ENCODE data around the gene PTPRN2.

Gene PTPRN2

DNA sequence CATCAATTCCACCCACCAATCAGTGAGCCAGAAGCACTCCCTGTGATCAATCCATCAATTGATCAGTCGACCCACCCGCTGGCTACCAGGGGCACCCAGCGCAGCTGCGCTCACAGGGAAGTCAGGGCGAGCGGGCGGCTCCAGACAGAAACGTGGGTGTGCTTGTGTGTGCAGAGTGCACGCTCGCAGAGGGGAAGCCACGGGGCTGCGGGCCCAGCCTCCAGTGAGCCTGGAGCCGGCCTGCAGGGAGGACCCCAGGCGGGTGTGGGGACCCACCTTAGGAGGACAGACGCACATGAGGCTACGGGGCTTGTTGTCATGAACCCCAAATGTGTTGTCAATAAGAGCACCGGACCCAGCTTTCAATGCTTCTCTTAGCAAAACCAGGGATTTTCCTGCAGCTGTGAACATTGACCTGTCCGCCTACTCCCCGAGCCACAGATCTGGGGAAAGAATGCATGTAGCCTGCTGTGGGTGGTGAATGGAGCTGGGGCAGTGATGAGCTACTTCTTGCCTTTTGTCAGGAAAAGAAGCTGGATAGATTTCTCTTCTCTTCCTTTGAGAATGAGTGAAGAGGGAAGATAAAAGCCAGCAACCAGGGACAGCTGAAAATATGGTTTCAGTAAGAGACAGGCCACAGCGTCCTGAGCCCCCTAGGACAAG lies 753.0 kb downstream of the PTPRN2 start:
- no peak for ATAC-seq (replicated peaks; ENCODE audit: extremely low read depth, poor library complexity, severe bottlenecking)
- Mint-ChIP-seq H3K4me1 (no peaks in the 10 kb centered on the region), H3K36me3 (ENCODE audit: insufficient read depth) (peaks cover 2% of the 10 kb centered on the region), H3K27ac (ENCODE audit: low read depth) (no peak overlapping the region), H3K27me3 (no peaks in the 10 kb centered on the region), H3K9me3 (no peaks in the 10 kb centered on the region), H3K4me3 (no peak overlapping the region)
- no peak for DNase-seq (ENCODE audit: low spot score in 2 of 2)

DNA sequence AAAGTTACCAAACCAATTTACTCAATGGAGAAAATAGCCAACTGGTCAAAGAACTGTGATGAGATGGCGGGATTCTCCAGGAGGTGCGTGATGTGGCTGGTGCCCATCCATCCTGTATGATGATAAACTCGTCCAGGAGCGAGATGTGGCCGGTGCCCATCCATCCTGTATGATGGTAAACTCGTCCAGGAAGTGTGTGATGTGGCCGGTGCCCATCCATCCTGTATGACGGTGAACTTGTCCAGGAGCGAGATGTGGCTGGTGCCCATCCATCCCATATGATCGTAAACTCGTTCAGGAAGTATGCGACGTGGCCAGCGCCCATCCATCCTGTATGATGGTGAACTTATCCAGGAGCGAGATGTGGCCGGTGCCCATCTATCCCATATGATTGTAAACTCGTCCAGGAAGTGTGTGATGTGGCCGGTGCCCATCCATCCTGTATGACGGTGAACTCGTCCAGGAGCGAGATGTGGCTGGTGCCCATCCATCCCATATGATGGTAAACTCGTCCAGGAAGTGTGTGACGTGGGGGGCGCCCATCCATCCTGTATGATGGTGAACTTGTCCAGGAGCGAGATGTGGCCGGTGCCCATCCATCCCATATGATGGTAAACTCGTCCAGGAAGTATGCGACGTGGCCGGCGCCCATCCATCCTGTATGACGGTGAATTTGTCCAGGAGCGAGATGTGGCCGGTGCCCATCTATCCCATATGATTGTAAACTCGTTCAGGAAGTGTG lies 754.6 kb downstream of the PTPRN2 start:
- no peaks in the 10 kb centered on the region for H3K9me3 Mint-ChIP-seq
- no peaks in the 10 kb centered on the region for H3K27me3 Mint-ChIP-seq
- no peak for DNase-seq (ENCODE audit: low spot score in 2 of 2)
- no peaks in the 10 kb centered on the region for H3K4me1 Mint-ChIP-seq
- peaks cover 2% of the 10 kb centered on the region for H3K36me3 Mint-ChIP-seq (ENCODE audit: insufficient read depth)
- H3K4me3 Mint-ChIP-seq: no peak overlapping the region
- ATAC-seq (replicated peaks; ENCODE audit: extremely low read depth, poor library complexity, severe bottlenecking): no peak
- H3K27ac Mint-ChIP-seq (ENCODE audit: low read depth): no peak overlapping the region

DNA sequence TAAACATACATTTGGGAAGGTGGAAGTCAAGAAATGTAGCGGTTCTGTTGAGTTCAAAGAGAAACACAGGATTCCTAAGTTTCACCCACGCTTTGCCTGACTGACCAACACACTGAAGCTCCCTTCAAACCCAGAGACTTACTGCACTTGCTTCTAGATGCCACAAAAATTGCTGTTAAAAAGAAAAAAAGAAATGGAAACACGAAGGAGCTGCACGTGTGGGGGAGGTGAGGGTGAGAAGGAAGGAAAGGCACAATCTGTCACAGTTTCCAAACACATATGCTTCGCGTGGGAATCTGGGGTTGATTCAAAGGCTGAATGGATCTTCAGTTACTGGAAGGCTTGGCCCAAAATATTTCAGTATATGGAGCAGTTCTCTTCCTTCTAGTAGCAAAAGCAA lies 755.2 kb downstream of the PTPRN2 start:
- ATAC-seq (replicated peaks; ENCODE audit: extremely low read depth, poor library complexity, severe bottlenecking) (no peak), DNase-seq (ENCODE audit: low spot score in 2 of 2) (no peak)
- Mint-ChIP-seq H3K36me3 (ENCODE audit: insufficient read depth) (peaks cover 2% of the 10 kb centered on the region), H3K4me1 (no peaks in the 10 kb centered on the region), H3K27me3 (no peaks in the 10 kb centered on the region), H3K27ac (ENCODE audit: low read depth) (no peak overlapping the region), H3K4me3 (no peak overlapping the region), H3K9me3 (no peaks in the 10 kb centered on the region)

DNA sequence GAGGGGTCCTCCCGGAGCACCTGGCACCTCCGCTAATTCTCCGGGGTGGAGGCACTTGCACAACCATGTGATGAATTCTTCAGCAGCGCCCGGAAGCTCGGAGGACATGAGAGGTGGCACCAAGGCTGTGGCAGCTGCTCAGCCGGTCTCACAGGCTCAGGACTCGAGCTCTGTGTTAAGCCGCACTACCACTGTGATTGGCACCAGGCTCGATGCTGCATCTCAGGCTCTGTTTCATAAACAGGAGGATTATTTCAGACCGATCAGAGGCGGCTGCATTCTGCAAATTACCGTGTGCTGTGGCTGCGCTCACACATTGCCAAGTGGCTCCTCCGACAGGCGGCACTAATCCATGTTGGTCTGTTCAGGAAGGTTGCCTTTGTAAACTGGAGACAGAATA lies 755.6 kb downstream of the PTPRN2 start:
- Mint-ChIP-seq H3K9me3 (no peaks in the 10 kb centered on the region), H3K27me3 (no peaks in the 10 kb centered on the region), H3K27ac (ENCODE audit: low read depth) (no peak overlapping the region), H3K36me3 (ENCODE audit: insufficient read depth) (peaks cover 2% of the 10 kb centered on the region), H3K4me1 (no peaks in the 10 kb centered on the region), H3K4me3 (no peak overlapping the region)
- DNase-seq (ENCODE audit: low spot score in 2 of 2) (no peak), ATAC-seq (replicated peaks; ENCODE audit: extremely low read depth, poor library complexity, severe bottlenecking) (no peak)

DNA sequence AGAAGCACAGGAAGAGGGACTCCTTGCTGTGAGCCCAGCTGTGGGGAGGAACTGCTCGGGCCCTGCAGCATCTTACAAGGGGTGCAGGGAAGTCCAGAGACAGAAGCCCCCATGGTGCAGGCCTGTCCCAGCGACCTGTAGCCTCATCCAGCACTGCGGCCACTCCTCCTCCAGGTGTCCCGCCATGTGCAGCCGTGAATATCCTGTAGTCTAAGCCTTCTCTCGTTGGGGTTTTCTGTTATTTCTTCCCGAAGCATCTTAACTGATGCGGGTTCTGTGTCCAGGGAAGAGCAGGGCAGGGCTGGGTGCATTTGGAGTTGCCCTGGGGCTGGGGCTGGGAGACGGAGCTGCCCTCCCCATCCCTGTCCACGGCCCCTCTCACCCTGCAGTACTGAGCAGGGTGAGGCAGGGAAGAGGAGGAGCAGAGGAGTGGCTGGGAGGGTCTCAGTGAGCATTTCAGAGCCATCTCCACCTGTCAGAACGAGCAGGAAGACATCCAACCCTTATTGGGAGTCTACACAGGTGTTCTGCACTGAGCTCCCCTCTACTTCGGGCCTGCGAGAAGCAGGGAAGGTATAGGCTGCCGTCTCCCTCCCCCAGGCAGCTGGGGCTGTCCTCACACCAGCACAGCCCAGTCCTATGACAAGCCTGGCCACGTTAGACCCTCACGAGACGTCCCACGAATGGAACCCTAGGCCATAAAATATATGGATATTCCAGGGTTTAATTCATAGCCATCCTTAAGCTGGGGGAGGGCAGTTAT lies 756.3 kb downstream of the PTPRN2 start:
- Mint-ChIP-seq H3K4me1 (no peaks in the 10 kb centered on the region), H3K27me3 (no peaks in the 10 kb centered on the region), H3K9me3 (no peaks in the 10 kb centered on the region), H3K36me3 (ENCODE audit: insufficient read depth) (peaks cover 2% of the 10 kb centered on the region), H3K27ac (ENCODE audit: low read depth) (no peak overlapping the region), H3K4me3 (no peak overlapping the region)
- no peak for ATAC-seq (replicated peaks; ENCODE audit: extremely low read depth, poor library complexity, severe bottlenecking)
- DNase-seq (ENCODE audit: low spot score in 2 of 2): no peak

DNA sequence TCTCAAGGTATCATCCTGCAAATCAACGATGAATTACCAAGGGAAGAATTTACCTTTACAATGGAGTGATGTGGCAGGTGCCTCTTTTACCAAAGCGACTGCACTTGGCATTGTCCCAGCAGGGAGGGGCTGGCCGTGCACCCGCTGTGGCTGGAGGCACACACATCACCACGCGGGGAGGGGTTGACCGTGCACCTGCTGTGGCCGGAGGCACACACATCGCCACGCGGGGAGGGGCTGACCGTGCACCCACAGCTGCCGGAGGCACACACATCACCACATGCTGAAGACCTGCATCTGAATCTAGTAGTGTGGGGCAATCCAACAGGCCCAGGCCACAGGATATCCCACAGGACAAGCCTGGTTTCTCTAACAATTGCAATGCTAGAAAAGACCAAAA lies 757.3 kb downstream of the PTPRN2 start:
- no peak for ATAC-seq (replicated peaks; ENCODE audit: extremely low read depth, poor library complexity, severe bottlenecking)
- no peak overlapping the region for H3K27ac Mint-ChIP-seq (ENCODE audit: low read depth)
- H3K4me3 Mint-ChIP-seq: no peak overlapping the region
- H3K9me3 Mint-ChIP-seq: no peaks in the 10 kb centered on the region
- no peaks in the 10 kb centered on the region for H3K27me3 Mint-ChIP-seq
- no peak for DNase-seq (ENCODE audit: low spot score in 2 of 2)
- peaks cover 2% of the 10 kb centered on the region for H3K36me3 Mint-ChIP-seq (ENCODE audit: insufficient read depth)
- H3K4me1 Mint-ChIP-seq: no peaks in the 10 kb centered on the region

DNA sequence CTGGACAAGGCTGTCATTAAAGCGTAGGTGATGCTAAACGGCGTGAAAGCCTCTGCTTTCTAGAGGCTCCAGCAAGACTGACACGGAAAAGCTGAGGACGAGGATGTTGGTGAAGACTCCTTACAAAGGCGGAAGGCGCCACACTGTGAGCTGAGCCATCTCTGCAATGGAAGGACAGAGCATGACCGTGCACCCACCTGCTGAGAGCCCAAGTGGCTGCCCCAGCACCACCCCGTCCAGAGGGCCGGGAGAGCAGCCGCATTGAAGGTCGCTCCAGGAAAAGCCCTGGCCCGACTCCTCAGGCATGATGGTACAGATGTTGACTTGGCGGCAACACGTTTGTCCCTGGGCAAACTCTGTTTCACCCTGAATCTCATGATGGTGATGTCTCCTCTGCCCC lies 758.1 kb downstream of the PTPRN2 start:
- DNase-seq (ENCODE audit: low spot score in 2 of 2): no peak
- no peak for ATAC-seq (replicated peaks; ENCODE audit: extremely low read depth, poor library complexity, severe bottlenecking)
- Mint-ChIP-seq H3K36me3 (ENCODE audit: insufficient read depth) (peaks cover 2% of the 10 kb centered on the region), H3K4me1 (no peaks in the 10 kb centered on the region), H3K27ac (ENCODE audit: low read depth) (no peak overlapping the region), H3K9me3 (no peaks in the 10 kb centered on the region), H3K4me3 (no peak overlapping the region), H3K27me3 (no peaks in the 10 kb centered on the region)

DNA sequence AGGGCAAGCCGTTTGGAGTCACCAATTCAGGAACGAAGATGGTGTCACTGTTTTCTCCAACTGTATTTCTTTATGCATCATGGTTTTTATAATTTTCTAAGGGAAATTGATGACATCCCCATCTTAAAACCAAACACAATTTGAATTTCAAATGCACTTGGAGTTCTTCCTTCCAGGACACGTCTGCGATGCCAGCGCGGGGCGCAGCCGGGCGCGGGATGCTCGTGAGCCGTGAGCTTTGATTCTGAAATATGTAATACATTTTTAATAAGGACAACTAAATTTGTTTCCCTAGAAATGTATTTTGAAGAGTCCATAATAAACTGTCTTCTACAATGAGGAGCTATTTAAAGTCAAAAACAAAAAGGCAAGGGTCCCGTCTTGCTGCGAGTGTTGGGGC lies 758.7 kb downstream of the PTPRN2 start:
- no peaks in the 10 kb centered on the region for H3K27me3 Mint-ChIP-seq
- no peaks in the 10 kb centered on the region for H3K9me3 Mint-ChIP-seq
- H3K4me1 Mint-ChIP-seq: no peaks in the 10 kb centered on the region
- H3K27ac Mint-ChIP-seq (ENCODE audit: low read depth): no peak overlapping the region
- H3K4me3 Mint-ChIP-seq: no peak overlapping the region
- ATAC-seq (replicated peaks; ENCODE audit: extremely low read depth, poor library complexity, severe bottlenecking): no peak
- no peak for DNase-seq (ENCODE audit: low spot score in 2 of 2)
- peaks cover 2% of the 10 kb centered on the region for H3K36me3 Mint-ChIP-seq (ENCODE audit: insufficient read depth)

DNA sequence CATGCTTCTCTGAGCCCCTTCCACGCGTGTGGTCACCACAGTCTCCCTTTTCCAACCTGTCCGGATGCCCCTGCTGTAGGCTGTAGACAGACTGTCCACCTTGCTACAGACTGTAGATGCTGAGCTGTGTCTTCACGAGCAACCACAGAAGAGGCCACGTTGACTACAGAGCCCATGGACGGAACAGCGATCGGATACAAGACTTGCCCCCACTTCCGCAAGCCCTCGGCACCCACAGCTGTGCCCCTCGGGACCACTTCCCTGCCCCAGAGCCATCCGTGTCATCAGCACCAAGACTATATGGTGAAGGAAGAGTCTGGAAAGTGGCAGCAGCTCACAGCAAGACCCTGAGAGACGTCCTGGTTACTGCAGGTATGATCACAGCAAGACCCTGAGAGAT lies 759.4 kb downstream of the PTPRN2 start:
- H3K27ac Mint-ChIP-seq (ENCODE audit: low read depth): no peak overlapping the region
- no peak overlapping the region for H3K4me3 Mint-ChIP-seq
- H3K36me3 Mint-ChIP-seq (ENCODE audit: insufficient read depth): peaks cover 2% of the 10 kb centered on the region
- H3K9me3 Mint-ChIP-seq: no peaks in the 10 kb centered on the region
- ATAC-seq (replicated peaks; ENCODE audit: extremely low read depth, poor library complexity, severe bottlenecking) (no peak), DNase-seq (ENCODE audit: low spot score in 2 of 2) (no peak)
- no peaks in the 10 kb centered on the region for H3K27me3 Mint-ChIP-seq
- H3K4me1 Mint-ChIP-seq: no peaks in the 10 kb centered on the region

DNA sequence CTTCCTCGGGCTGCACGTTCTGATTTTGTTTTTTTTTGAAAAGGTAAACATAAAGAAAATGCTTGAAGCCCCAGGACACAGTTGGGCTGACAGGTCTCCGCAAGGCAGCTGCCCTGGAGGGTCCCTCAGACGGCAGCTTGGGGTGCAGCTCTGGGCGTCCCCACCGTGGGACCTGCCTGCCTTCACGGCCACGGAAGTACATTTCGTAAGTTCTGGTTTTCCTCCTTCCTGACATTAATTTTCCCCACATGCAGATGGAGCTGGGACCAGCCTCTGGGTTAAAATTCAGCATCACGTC lies 759.8 kb downstream of the PTPRN2 start:
- no peak overlapping the region for H3K4me3 Mint-ChIP-seq
- peaks cover 2% of the 10 kb centered on the region for H3K36me3 Mint-ChIP-seq (ENCODE audit: insufficient read depth)
- H3K27ac Mint-ChIP-seq (ENCODE audit: low read depth): no peak overlapping the region

DNA sequence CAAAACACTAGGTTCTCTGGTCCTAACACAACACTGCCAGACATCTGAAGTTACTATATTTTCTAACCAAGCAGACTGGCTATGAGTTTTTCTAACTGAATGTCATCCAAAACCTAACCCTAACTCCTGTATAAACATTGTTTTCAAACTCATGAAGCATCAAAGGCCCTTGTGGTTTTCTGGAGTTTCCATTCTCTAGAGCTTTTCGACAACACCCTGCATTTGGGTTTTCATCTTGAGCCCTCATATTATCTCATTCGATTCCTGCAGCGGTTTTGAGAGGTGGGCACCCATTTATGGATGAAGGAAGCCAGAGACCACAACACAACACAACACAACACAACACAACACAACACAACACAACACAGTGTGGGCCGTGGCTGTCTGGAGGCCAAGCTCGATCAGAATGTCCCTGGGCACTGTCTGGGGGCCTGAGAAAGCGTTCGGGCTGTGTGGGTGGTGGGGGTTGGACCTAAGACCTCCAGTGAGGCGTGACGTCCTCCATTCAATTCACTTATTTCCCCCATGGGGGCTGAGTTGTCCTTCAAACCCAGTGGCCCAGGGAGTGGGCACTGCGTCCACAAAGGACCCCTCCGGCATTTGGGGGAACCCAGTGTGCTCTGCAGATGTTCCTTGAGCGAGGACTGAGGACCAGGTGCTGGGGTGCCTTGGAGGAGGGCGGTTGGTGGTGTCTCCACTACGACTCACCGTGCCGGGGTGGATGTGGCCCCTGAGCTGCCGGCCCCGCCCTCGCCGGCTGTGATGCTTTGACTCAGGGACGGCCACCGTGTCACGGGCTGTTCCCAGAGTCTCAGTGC lies 760.4 kb downstream of the PTPRN2 start:
- Mint-ChIP-seq H3K9me3 (no peaks in the 10 kb centered on the region), H3K4me1 (no peaks in the 10 kb centered on the region), H3K27ac (ENCODE audit: low read depth) (no peak overlapping the region), H3K4me3 (no peak overlapping the region), H3K27me3 (no peaks in the 10 kb centered on the region), H3K36me3 (ENCODE audit: insufficient read depth) (peaks cover 2% of the 10 kb centered on the region)
- ATAC-seq (replicated peaks; ENCODE audit: extremely low read depth, poor library complexity, severe bottlenecking) (no peak), DNase-seq (ENCODE audit: low spot score in 2 of 2) (no peak)

More for the DNA sequence above, 759.8 kb downstream of the PTPRN2 start:
- ATAC-seq (replicated peaks; ENCODE audit: extremely low read depth, poor library complexity, severe bottlenecking): no peak
- H3K4me1 Mint-ChIP-seq: no peaks in the 10 kb centered on the region
- no peaks in the 10 kb centered on the region for H3K27me3 Mint-ChIP-seq
- no peaks in the 10 kb centered on the region for H3K9me3 Mint-ChIP-seq
- DNase-seq (ENCODE audit: low spot score in 2 of 2): no peak

DNA sequence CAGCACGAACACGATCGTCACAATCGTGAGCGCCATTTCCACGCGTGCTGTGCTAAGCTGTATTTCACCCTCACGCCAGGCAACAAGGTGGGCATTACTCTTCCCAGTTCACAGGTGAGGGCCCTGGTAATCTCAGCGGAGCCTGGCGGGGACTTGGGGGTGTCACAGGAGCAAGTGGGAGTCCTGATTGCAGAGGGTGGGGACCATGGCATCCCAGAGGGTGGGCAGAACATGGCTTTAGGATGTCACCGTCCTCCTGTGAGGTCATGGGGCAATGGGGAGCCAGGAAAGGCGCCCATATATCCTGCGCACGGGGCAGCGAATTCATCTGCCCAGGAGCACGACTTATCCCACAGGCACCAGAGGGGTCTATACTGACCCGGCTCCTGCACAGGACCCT lies 761.1 kb downstream of the PTPRN2 start:
- Mint-ChIP-seq H3K36me3 (ENCODE audit: insufficient read depth) (no peaks in the 10 kb centered on the region), H3K27me3 (no peaks in the 10 kb centered on the region), H3K4me3 (no peak overlapping the region), H3K27ac (ENCODE audit: low read depth) (no peak overlapping the region), H3K4me1 (no peaks in the 10 kb centered on the region), H3K9me3 (no peaks in the 10 kb centered on the region)
- no peak for ATAC-seq (replicated peaks; ENCODE audit: extremely low read depth, poor library complexity, severe bottlenecking)
- DNase-seq (ENCODE audit: low spot score in 2 of 2): no peak

Data from central memory CD8-positive, alpha-beta T cell (primary cell).